Left lobe of liver (tissue), 2 donors: Measurements from ENCODE around the gene CD19. TPM values are rescaled to one million over a fixed set of nuclear protein-coding genes. Genes with fewer than 3 reads are reported as not detected.
"Not testable (repeated sequence)": the region's sequence is repeated elsewhere in the genome, so short reads cannot be mapped to it uniquely, and the experiment has no call there.

Experiments
- ATAC-seq: fragments of 200-7000 bp; cut with Tn5 transposase; one replicate; pipeline ENCODE4 v1.9.1; 2020; ENCODE audit warnings: mild to moderate bottlenecking, moderate library complexity
- DNase-seq: peaks from one replicate; pipeline ENCODE4 v3.0.0-alpha.2; 2020; ENCODE audit warnings: low spot score
- total RNA-seq: library from RNA; stranded (reverse); gene quantifications from one replicate; pipeline ENCODE4 v1.2.1, GENCODE V29; 2021
- donor health status: DM: no; HTN: no; CAD: no; lungs with moderate emphysema.
- donor health status: DM: no; HTN: yes; CAD: no.

Gene CD19
- total RNA-seq, 1 donor from 2014 or later = not detected

GRCh38 chr16:28980330-28980729 lies 48.6 kb downstream of the CD19 start:
- ATAC-seq, DNase-seq: not testable (repeated sequence)

DNA sequence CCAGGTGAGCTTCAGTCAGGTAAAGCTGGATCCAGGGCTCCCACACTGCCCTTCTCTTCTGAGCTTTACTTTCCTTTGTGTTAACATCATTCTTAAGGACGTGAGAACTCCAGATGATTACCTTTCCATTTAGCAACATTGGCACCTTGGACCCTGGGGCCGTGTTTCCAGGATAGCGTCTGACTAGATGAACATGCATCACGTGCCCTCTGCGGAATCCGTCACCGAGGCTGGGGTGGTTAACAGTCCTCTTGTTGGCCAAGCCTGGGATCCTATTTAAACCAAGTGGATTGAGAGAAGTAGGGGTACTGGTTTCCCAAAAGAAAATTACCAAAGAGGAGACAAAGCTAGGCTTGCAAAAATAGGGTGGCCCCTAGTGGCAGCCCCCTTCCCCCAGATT lies 49.2 kb downstream of the CD19 start:
- ATAC-seq = no peak
- DNase-seq = no peak

DNA sequence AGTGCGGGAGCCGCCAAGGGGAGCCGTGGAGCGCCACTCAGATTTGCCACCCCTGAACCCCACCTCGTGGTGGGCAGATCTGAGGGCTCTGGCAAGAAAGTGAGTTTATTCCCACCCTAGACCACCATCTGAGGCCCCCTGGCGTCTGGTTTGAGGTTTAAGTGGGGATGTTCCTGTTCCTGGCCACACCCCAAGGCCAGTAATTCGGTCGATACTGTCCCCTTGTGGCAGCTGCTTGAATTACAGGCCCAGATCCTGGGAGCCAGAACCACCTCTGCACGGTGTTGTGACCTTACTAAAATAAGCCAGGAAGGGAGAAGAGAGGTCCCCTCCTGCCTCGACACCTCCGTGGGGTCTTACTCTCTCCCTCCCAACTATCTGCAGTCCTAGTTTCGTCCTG lies 49.7 kb downstream of the CD19 start:
- DNase-seq = no peak
- no peak for ATAC-seq

- no peak for ATAC-seq
- no peak for DNase-seq
These were observed 50.6 kb downstream of the CD19 start for GRCh38 chr16:28982418-28982817.

DNA sequence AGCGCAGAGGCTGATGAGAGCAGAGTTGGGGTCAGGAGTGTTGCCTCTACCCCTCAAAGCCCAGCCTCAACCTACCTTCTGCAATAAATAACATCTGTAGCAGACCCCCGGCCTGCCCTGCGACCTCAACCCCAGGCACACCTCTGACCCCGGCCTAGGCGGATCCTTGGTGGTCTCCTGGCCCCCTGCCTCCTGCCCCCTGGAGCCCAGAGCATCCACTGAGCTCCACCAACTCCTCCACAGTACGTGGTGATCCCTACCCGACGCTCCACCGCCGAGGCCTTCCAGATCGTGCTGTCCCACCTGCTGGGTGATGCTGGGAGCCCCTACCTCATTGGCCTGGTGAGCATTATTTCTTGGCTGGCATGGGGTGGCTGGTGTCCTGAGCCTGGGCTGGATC lies 51.2 kb downstream of the CD19 start:
- no peak for ATAC-seq
- no peak for DNase-seq

GRCh38 chr16:28983644-28984043 lies 51.9 kb downstream of the CD19 start:
- DNase-seq = no peak
- ATAC-seq = no peak

GRCh38 chr16:28984091-28984490 lies 52.3 kb downstream of the CD19 start:
- ATAC-seq (no peak), DNase-seq (no peak)

- no peak for ATAC-seq
- DNase-seq = no peak
These were observed 52.9 kb downstream of the CD19 start, which contains the start of gene LAT for GRCh38 chr16:28984619-28985135. Gene LAT, plus strand, starts transcription at chr16:28985052. Its CDS starts 366 bp downstream, at chr16:28985418.

GRCh38 chr16:28985211-28986041 lies 53.7 kb downstream of the CD19 start:
- DNase-seq (no peak), ATAC-seq (no peak)

DNA sequence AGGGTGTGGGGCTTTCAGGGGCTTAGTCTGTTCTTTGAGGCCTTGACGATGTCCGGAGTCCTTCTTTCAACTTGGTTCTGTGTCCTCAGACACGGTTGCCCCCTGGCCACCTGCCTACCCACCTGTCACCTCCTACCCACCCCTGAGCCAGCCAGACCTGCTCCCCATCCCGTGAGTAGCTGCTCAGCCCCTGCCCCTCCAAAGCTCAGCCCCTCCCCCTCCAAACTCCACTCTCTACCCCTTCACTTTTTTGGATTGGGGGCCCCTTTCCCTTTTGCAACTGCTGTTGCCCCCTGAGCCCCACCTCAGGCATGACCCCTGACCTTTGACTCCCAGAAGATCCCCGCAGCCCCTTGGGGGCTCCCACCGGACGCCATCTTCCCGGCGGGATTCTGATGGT lies 54.3 kb downstream of the CD19 start:
- DNase-seq = no peak
- no peak for ATAC-seq

DNA sequence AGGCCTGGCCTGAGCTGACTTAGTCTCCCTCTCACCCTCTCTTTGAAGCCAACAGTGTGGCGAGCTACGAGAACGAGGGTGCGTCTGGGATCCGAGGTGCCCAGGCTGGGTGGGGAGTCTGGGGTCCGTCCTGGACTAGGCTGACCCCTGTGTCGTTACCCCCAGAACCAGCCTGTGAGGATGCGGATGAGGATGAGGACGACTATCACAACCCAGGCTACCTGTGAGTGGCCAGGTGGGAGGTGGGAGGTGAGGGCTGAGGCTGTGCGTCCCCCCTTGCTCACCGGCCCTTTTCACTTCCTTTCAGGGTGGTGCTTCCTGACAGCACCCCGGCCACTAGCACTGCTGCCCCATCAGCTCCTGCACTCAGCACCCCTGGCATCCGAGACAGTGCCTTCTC lies 54.7 kb downstream of the CD19 start:
- DNase-seq (no peak), ATAC-seq (no peak)

DNA sequence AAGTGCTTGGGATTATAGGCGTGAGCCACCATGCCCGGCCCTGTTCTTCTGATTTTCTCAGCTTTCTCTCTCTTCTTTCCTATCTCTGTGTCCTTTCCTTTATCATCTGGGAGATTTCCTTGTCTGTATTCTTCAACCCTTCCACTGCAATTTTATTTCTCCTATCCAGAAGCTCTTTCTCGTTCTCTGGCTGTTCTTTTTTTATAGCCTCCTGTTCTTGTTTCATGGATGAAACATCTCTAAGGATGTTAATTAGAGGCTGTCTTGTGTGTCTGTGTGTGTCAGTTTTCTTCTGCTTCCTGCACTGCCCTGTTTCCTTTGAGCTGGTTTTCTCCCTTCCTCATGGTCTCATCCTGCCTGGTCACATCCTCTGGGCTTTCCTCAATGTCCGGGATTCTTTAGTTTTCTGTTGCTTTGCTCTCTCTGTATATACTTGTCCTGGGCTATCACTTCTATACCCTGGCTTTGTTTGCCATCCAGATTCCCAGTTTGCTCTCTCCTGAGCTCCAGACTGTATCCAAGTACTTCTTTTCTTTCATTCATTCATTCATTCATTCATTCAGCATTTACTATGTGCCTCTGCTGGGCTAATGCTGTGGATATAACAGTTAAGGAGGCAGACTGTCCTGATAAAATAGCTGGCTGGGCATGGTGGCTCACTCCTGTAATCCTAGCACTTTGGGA lies 55.5 kb downstream of the CD19 start:
- ATAC-seq (no peak), DNase-seq (no peak)

Other genes with a start within 250 kb of the CD19 start
- 262 TPM for gene EIF3C, start 220.5 kb upstream of the CD19 start, total RNA-seq
- 2.3 TPM for gene NPIPB9, start 180.2 kb upstream of the CD19 start, total RNA-seq
- gene ATXN2L, start 109.0 kb upstream of the CD19 start, total RNA-seq = 50.1 TPM
- gene TUFM, start 85.6 kb upstream of the CD19 start, total RNA-seq = 177 TPM
- 30.8 TPM for gene SH2B1, start 68.1 kb upstream of the CD19 start, total RNA-seq
- gene ATP2A1, start 53.5 kb upstream of the CD19 start, total RNA-seq = 1.4 TPM
- gene RABEP2, start 6.7 kb upstream of the CD19 start, total RNA-seq = 6.8 TPM
- 15.2 TPM for gene NFATC2IP, start 19.0 kb downstream of the CD19 start, total RNA-seq
- 22.8 TPM for gene SPNS1, start 42.8 kb downstream of the CD19 start, total RNA-seq
- 3.5 TPM for gene LAT, start 53.1 kb downstream of the CD19 start, total RNA-seq